ENCODE data around the gene RAD23A.

DNA sequence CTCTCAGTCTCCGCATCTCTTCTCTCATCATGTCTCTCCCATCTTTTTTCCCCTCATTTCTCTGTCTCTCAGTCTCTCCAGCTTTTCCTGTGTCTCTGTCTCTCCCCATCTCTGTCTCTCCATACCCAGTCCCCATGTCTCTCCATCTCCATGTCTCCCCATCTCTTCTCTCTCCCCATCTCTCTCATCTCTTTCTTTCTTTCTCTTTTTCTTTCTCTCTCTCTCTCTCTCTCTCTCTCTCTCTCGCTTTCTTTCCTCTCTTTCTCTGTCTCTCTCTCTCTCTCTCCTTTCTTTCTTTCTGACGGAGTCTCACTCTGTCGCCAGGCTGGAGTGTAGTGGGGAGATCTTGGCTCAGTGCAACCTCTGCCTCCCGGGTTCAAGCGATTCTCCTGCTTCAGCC, 37.0 kb downstream of the RAD23A start:
- no peak for TF ChIP-seq YY1 (IDR thresholded peaks at IDR 0.05; ENCODE audit: insufficient read depth, insufficient read length)
- TF ChIP-seq ZNF274 (IDR thresholded peaks at IDR 0.05; ENCODE audit: low read depth, low read length) = no peak
